ENCODE results near the gene WNT11. TPM values are rescaled to one million over a fixed set of nuclear protein-coding genes. Genes with fewer than 3 reads are reported as not detected.

The WNT11 gene
- total and polyA plus RNA-seq, 2 of the 13 experiments (the other 11 are each of a cell fraction or from before 2014, with no cell fraction given) = 0.34 to 0.66 TPM

DNA sequence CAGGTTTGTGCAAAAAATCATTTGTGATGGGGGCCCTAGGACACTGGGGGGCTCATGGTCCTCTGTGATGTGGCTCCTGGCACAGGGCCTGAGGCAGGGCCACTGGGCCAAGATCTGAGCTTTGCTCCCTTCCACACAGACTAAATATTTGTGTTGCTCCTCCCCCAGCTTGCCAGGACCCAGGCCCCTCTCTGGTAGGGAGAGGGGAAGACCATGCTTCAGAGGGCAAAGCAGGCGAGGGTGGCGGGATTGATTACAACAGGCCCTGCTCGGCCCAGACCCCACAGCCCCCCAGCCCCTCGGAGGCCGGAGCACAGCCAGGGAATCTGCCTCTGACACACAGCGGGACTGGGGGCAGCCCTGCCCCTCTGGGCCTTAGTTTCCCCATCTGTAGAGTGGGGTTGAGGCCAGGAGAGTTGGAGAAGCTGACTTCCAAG, 29.0 kb downstream of the WNT11 start (continued):
- TF ChIP-seq, protein P1, sequence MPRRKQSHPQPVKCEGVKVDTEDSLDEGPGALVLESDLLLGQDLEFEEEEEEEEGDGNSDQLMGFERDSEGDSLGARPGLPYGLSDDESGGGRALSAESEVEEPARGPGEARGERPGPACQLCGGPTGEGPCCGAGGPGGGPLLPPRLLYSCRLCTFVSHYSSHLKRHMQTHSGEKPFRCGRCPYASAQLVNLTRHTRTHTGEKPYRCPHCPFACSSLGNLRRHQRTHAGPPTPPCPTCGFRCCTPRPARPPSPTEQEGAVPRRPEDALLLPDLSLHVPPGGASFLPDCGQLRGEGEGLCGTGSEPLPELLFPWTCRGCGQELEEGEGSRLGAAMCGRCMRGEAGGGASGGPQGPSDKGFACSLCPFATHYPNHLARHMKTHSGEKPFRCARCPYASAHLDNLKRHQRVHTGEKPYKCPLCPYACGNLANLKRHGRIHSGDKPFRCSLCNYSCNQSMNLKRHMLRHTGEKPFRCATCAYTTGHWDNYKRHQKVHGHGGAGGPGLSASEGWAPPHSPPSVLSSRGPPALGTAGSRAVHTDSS (CRISPR knock-in tag; conservative IDR thresholded peaks at IDR 0.05) = no peak
- TF ChIP-seq REPIN1 (CRISPR knock-in tag; IDR thresholded peaks at IDR 0.05; ENCODE audit: borderline replicate concordance, low read depth) = peak; percentile 81; the same call in 1 of the 2 replicates
- no peak for TF ChIP-seq SP4 (CRISPR knock-in tag; IDR thresholded peaks at IDR 0.05)
- TF ChIP-seq CBX2 (IDR thresholded peaks at IDR 0.05; ENCODE audit: low read depth, low read length) = no peak
- no peak for TF ChIP-seq CBX2 (CRISPR knock-in tag; IDR thresholded peaks at IDR 0.05; ENCODE audit: low read depth)
- TF ChIP-seq MAFG (CRISPR knock-in tag; IDR thresholded peaks at IDR 0.05) = no peak
- no peak for TF ChIP-seq TOE1 (CRISPR knock-in tag; IDR thresholded peaks at IDR 0.05)
- no peak for TF ChIP-seq HDAC6 (IDR thresholded peaks at IDR 0.05; ENCODE audit: low read depth, low read length)
- TF ChIP-seq ZNF775 (CRISPR knock-in tag; IDR thresholded peaks at IDR 0.05; ENCODE audit: borderline replicate concordance) = no peak
- TF ChIP-seq ATAD3A (CRISPR knock-in tag; IDR thresholded peaks at IDR 0.05) = no peak
- TF ChIP-seq PAF1 (CRISPR knock-in tag; IDR thresholded peaks at IDR 0.05) = no peak
- no peak for TF ChIP-seq REXO4 (CRISPR knock-in tag; IDR thresholded peaks at IDR 0.05; ENCODE audit: borderline replicate concordance)
- no peak for TF ChIP-seq NKX3-1 (CRISPR knock-in tag; IDR thresholded peaks at IDR 0.05)
- TF ChIP-seq NONO (IDR thresholded peaks at IDR 0.05) = no peak
- peak; percentile 43; the same call in 1 of the 2 replicates for TF ChIP-seq NONO (CRISPR knock-in tag; conservative IDR thresholded peaks at IDR 0.05)
- TF ChIP-seq, protein P2, sequence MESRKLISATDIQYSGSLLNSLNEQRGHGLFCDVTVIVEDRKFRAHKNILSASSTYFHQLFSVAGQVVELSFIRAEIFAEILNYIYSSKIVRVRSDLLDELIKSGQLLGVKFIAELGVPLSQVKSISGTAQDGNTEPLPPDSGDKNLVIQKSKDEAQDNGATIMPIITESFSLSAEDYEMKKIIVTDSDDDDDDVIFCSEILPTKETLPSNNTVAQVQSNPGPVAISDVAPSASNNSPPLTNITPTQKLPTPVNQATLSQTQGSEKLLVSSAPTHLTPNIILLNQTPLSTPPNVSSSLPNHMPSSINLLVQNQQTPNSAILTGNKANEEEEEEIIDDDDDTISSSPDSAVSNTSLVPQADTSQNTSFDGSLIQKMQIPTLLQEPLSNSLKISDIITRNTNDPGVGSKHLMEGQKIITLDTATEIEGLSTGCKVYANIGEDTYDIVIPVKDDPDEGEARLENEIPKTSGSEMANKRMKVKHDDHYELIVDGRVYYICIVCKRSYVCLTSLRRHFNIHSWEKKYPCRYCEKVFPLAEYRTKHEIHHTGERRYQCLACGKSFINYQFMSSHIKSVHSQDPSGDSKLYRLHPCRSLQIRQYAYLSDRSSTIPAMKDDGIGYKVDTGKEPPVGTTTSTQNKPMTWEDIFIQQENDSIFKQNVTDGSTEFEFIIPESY (CRISPR knock-in tag; IDR thresholded peaks at IDR 0.05) = peak; percentile 73
- TF ChIP-seq PHF21A (CRISPR knock-in tag; IDR thresholded peaks at IDR 0.05) = peak; percentile 62
- TF ChIP-seq EZH2 (conservative IDR thresholded peaks at IDR 0.05; ENCODE audit: low read depth, low read length) = no peak
